T-helper 22 cell (primary cell): Measurements from ENCODE around the gene C6.

Source experiments
- DNase-seq: peaks from one replicate; pipeline ENCODE4 v3.0.0-alpha.2; 2020; ENCODE audit warnings: low read depth

The C6 gene

DNA sequence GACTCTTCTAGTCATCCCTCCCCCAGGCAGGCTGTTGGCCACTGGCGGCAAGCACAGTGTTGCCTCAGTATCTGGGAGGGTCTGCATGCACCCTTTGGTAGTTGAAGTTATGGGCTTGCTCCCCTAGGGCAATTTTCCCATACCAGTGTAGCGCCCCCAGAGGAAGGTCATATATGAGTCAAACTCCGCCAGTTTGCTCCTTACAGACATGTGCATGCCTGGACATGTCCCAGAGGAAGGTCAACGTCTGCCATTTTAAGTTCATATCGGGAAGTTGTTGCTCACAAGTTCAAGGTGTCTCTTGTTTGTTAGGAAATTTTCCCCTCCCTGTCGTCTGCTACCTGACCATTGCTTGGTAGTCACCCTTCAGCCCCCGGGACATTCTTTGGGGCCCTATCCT, 90.9 kb downstream of the C6 start:
- no peak for DNase-seq

DNA sequence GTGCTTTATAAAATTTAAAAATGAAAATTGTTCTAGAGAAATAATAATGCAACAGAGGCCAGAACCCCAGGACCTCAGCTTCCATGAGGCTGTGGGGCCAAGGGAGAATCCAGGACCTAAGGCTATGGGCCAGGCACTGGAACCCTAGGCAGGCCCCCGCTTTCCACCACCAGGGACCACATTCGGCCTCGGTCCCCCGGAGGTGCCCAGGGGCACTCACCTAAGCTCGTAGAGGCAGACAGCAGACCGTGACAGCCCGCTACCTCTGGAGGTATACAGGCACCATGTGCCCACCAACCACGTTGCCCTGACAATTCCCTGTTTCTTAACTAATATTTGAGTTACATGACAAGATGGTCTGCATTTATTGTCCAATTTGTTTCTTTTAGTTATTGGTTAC, 92.7 kb downstream of the C6 start:
- DNase-seq, result no peak

DNA sequence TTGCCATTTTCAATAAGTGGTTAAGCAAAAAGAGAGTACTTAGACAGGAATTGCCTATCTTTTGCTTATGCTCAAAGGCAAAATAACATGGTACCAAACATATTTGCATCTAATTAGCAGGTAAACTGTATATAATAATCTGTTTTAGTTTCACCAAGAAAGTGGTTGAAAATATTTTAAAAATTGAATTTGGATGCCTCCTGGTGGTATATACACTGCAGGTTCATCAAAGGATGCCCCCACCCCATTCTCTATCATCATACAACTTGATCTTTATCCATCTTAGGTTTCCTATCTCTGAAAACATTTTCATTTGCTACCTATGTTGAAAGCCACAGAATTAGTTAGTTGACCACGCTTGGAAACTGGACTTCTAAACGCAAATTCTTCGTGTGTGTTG, 95.2 kb downstream of the C6 start:
- DNase-seq, result no peak

DNA sequence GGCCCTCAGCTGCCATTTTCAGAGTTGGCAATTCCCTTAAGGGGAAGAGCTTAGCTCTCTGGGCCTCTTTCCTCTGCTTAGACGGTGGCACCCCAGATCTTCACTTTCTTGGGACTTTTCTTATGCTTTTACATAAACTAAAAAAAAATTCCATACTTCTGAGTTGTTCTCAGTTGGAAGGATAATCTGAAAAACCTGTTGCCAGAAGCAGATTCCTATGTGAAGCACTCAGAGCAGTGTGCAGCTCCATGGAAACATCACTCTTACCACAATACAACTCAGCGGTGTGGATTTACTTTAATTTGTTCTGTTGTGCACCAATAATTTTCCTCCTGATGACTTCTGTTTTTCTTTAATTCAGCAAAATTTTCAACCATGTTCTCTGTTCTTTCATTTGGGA, 98.1 kb downstream of the C6 start:
- no peak for DNase-seq

DNA sequence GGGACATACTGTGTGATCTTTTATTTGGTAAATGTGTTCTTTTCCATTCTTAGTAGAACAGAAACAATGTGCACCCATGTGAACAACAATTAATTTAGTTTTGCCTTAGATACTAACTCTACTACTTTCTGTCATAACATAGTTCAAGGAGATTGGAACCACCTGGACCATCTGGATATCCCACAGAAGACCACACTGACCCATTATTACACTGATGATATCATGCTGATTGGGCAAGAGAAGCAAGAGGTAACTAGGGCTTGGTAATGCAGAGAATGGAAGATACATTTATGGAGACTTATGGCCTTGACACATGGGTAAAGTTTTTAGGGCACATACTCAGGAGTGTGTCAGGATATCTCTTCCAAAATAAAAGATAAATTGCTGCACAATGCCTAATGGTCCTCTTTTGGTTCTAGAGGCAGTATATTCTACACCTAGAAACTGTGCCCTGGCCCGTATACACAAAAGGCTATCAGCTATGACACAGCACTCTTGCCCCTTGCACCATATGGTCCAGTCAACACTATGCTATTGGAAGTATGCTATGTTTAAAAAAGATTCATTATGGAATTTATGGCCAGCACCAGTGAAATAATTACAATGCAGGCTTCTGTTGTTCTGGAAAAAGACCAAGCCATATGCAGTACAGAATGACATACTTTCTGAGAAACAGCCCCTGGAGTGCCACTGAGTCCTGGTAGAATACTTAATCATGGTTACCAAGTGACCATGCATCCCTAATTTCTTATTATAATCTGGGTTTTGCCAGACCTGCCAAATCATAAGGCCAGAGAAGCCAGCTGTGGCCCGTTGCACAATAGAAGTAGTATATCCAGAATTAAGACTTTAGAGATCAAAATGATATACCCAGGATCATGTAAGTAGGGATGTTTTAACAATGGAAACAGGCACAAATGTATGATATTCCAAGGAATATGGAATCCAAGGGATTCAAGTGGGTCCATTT, 100.6 kb downstream of the C6 start:
- no peak for DNase-seq

DNA sequence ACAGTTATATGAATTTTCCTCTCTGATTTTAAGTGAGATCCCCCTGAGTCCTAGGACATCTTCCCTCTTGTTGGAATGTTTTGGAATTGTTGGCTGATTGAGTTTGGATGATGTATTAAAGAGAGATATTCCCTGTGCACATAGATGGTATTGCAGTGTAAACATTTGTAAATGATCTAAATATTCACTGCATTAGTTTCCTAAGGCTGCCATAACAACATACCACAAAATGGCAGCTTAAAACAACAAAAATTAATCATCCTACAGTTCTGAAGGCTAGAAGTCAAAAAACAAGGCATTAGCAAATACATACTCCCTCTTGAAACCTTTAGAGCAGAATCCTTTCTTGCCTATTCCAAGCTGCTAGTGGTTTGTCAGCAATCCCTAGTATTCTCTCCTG, 104.1 kb downstream of the C6 start:
- DNase-seq, result no peak

DNA sequence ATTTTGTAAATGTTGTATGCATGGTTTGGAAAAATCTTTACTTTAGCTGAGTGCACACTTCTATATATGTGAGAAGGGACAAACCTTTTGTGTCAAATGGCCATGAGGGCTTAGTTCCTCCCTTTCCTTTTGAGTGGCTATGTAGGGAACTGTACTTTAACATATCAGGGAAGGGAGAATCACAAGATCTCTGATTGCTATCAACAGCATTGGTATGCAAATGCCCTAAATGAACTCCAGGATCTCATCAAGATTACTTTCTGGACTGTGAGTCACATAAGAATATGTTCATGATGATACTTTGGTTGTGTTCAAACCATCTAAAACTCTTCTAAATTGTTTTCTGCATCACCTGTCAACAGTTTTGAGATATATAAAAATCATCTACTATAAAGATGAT, 111.0 kb downstream of the C6 start:
- no peak for DNase-seq

DNA sequence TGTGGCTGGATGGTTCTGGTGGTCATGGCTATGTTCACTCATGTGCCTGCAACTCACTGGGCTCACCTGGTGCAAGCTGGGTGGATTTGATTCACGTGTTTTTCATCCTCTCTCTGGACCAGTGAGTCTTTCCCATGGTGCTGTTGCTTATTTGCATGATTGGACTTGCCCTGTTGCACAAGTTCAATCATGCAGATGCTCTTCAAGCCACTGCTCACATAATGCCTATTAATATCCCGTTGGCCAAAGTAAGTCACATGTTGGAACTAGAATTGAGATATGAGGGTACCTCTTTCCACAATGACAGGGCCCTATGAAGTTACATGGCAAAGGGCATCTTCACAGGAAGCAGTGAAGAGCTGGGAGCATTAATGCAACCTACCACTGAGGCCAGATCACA, 115.7 kb downstream of the C6 start:
- no peak for DNase-seq

DNA sequence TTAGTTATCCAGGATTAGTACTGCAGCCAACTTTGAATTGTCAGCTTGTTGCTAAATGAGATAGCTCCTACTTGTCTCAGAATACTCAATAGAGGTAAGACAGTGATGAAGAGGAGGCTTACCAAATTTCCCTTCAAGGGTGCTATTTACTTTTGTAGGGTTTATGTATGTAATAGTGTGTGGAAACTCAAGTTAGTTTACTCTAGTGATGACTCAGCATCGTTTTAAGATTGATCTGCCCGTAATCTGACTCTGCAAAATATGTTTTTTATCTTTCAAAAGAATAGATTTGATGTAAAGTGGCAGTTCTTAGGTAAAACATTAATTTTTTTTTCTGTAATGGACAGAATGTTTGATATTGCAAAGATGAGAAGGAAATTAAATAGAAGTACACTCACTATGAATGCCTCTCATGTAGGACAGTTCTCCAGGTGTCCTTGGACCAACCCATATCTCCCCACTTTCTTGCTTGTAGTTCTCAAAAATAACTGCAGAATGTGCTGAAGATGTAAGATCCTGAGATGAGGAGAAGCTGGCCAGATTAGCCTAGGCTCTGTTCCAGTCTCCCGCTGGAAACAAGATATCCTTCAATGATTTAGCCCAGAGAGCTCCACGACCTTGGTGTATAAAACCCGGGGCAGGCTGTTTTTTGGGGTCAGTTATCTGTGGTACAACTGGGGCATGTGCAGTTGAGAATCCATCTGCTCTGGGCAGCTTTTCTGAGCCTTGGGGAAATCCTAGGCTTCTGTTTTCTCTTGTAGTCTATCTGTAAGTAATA, 117.8 kb downstream of the C6 start:
- no peak for DNase-seq

DNA sequence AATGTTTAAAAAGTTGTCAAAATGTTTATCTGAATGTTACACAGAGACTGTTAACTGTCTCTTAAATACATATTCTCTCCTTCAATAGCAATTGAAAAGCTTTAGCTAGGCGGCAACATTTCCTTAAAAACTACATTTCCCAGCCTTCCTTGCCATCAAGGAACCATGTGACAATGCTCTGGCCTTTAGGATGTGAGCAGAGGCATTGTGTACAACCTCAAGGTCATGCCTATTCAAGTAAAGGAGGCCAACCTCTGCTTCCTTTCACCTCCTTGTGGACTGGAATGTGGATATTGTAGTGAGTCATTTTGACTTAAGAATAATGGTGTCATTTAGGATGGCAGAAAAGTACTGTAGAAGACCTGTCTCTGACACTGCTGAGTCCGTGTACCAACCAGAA, 118.5 kb downstream of the C6 start:
- DNase-seq, result no peak

DNA sequence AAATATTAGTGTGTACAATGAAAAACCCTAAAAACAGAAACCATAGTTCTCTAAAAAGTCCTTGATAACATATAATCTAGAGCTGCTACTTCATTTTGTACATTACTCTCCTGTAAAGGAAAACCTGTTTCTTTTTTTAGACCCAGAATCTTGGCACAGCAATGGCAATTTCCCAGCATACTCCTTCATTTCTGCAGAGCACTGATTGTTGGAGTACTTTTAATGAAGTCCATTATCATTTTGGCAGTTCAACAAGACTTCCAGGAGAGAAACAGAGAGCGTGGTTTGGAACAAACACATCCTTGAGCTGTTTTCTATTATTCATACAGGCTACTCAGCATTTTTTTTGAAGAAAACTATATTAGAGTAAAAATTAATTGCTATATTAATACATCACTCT, 119.5 kb downstream of the C6 start:
- no peak for DNase-seq
